Esophagus squamous epithelium (tissue), 5 donors: Measurements from ENCODE around the gene OR3A3. TPM values are rescaled to one million over a fixed set of nuclear protein-coding genes. Genes with fewer than 3 reads are reported as not detected.
"Not testable (repeated sequence)": the region's sequence is repeated elsewhere in the genome, so short reads cannot be mapped to it uniquely, and the experiment has no call there.

Experiments used
- DNase-seq: peaks from one replicate; lab custom pipeline; 2025; lab: John Stamatoyannopoulos, UW
- H3K27ac ChIP-seq, 4 donors: fragments of 200-600 bp; sonication (generic); one replicate each; pipeline ENCODE4 v1.5.1; 2016 to 2019; ENCODE audit warnings: mild to moderate bottlenecking in 1 of 4
- H3K27me3 ChIP-seq, 4 donors: fragments of 200-600 bp; sonication (generic); 1 replicate in 3 of 4; 2 replicates in 1 of 4; pipeline versions ENCODE4 v1.5.1 to v1.6.0; 2017 to 2021; ENCODE audit warnings: antibody characterized with exemption in 1 of 4
- H3K36me3 ChIP-seq, 3 donors: fragments of 200-600 bp; sonication (generic); one replicate each; pipeline ENCODE4 v1.5.1; 2016 to 2019
- H3K4me1 ChIP-seq, 3 donors: fragments of 200-600 bp; sonication (generic); one replicate each; pipeline ENCODE4 v1.5.1; 2017 to 2019
- H3K4me3 ChIP-seq, 4 donors: fragments of 200-600 bp; sonication (generic); 1 replicate in 3 of 4; 2 replicates in 1 of 4; pipeline ENCODE4 v1.5.1; 2016 to 2019; ENCODE audit warnings: mild to moderate bottlenecking in 2 of 4, moderate library complexity in 1 of 4
- H3K9me3 ChIP-seq, 3 donors: fragments of 200-600 bp; sonication (generic); one replicate each; pipeline ENCODE4 v1.5.1; 2016 to 2019
- CTCF ChIP-seq, 6 experiments: fragments of 450-650 bp in 4 of 6; fragments of 200-600 bp in 2 of 6; sonication (generic) in 2 of 6; IDR thresholded peaks; one replicate each; pipeline ENCODE4 v1.5.1; 2016 to 2019; ENCODE audit warnings: antibody characterized with exemption in 6 of 6, mild to moderate bottlenecking in 4 of 6, moderate library complexity in 4 of 6
- POLR2A ChIP-seq, 4 donors: fragments of 450-650 bp; IDR thresholded peaks; one replicate each; pipeline ENCODE4 v1.6.1; 2017; ENCODE audit warnings: antibody characterized with exemption in 4 of 4, mild to moderate bottlenecking in 4 of 4, moderate library complexity in 3 of 4
- whole genome bisulfite sequencing, 2 donors: methylation state at CpG; one replicate each; pipeline ENCODE4 v1.1.5; 2018; 5-methylcytosine and 5-hydroxymethylcytosine counted together
- intact Hi-C: fragments of 100-400 bp; cut with DNase I; formaldehyde crosslinking; loops from one replicate; pipeline ENCODE4 v1.15.0; 2022
- total RNA-seq, 4 donors: library from RNA; depleted of rRNA; stranded (reverse); fragments of >200 nt; gene quantifications; one replicate each; pipeline ENCODE4 v1.1.0, GENCODE V29; 2016
- donor health status: DM: yes; HTN: yes; CAD: no.

The OR3A3 gene
- not detected for total RNA-seq

- WGBS, 2 donors: 66 to 88% methylated on average over 2 of the region's 3 CpGs
- no peaks in the 10 kb centered on the region for H3K36me3 ChIP-seq
- intact Hi-C loops: no loop called here
- TF ChIP-seq CTCF (IDR thresholded peaks at IDR 0.05) (no peak), POLR2A (IDR thresholded peaks at IDR 0.05) (no peak)
- H3K9me3 ChIP-seq: peaks cover 0 to 12% (median 0%) of the 10 kb centered on the region in 3 donors
- H3K27ac ChIP-seq: no peak within 1 kb of the TSS
- H3K4me3 ChIP-seq: no peak within 1 kb of the TSS
- peaks cover 0 to 10% (median 0%) of the 10 kb centered on the region in 4 donors for H3K27me3 ChIP-seq
- DNase-seq: no peak
- no peaks in the 10 kb centered on the region for H3K4me1 ChIP-seq
Measured at GRCh38 chr17:3411070-3411469, at the start of gene OR3A3. Gene OR3A3 (plus strand): TSS chr17:3411370.

GRCh38 chr17:3371167-3371566, 40.0 kb upstream of the OR3A3 start:
- DNase-seq, intact Hi-C loops, H3K4me3 ChIP-seq, H3K4me1 ChIP-seq, H3K9me3 ChIP-seq, H3K36me3 ChIP-seq, H3K27ac ChIP-seq, H3K27me3 ChIP-seq: not testable (repeated sequence)
- WGBS, 2 donors: no CpG with 5 or more reads among the region's 31 CpGs

- Histone ChIP-seq H3K4me3 (no peak overlapping the region), H3K4me1 (no peaks in the 10 kb centered on the region), H3K36me3 (no peaks in the 10 kb centered on the region), H3K9me3 (peaks cover 0 to 9% (median 0%) of the 10 kb centered on the region in 3 donors), H3K27ac (no peak overlapping the region), H3K27me3 (peaks cover 0 to 41% (median 0%) of the 10 kb centered on the region in 4 donors)
- no peak for DNase-seq
- intact Hi-C loops: no loop called here
- 50 to 75% methylated on average over 1 to 6 of the region's 8 CpGs for WGBS, 2 donors
- TF ChIP-seq CTCF (IDR thresholded peaks at IDR 0.05) (no peak), POLR2A (IDR thresholded peaks at IDR 0.05) (no peak)
Measured at GRCh38 chr17:3378321-3378720, 32.8 kb upstream of the OR3A3 start.

GRCh38 chr17:3381957-3382356, 29.2 kb upstream of the OR3A3 start:
- H3K4me3 ChIP-seq: no peak overlapping the region
- no peaks in the 10 kb centered on the region for H3K9me3 ChIP-seq
- TF ChIP-seq POLR2A (IDR thresholded peaks at IDR 0.05): no peak
- no peak for TF ChIP-seq CTCF (IDR thresholded peaks at IDR 0.05)
- WGBS, 2 donors: 58 to 69% methylated on average over 5 of the region's 5 CpGs
- no peak overlapping the region for H3K27ac ChIP-seq
- no peaks in the 10 kb centered on the region for H3K4me1 ChIP-seq
- no peak for DNase-seq
- intact Hi-C loops: no loop called here
- peaks cover 0 to 63% (median 0%) of the 10 kb centered on the region in 4 donors for H3K27me3 ChIP-seq
- H3K36me3 ChIP-seq: no peaks in the 10 kb centered on the region

GRCh38 chr17:3385869-3386816, 25.0 kb upstream of the OR3A3 start, which contains the start of gene OR3A2:
Gene OR3A2 (minus strand): TSS chr17:3386308.
- H3K4me1 ChIP-seq: no peaks in the 10 kb centered on the region
- H3K4me3 ChIP-seq: peak within 1 kb of the TSS in 1 of 4 donors; percentile 3
- peaks cover 0 to 4% (median 0%) of the 10 kb centered on the region in 3 donors for H3K9me3 ChIP-seq
- H3K27me3 ChIP-seq: peaks cover 0 to 65% (median 0%) of the 10 kb centered on the region in 4 donors
- no peaks in the 10 kb centered on the region for H3K36me3 ChIP-seq
- DNase-seq: no peak
- no peak within 1 kb of the TSS for H3K27ac ChIP-seq
- 39 to 41% methylated on average over 45 to 68 of the region's 92 CpGs for WGBS, 2 donors
- intact Hi-C loops: no loop called here
- TF ChIP-seq CTCF (IDR thresholded peaks at IDR 0.05) (no peak), POLR2A (IDR thresholded peaks at IDR 0.05) (no peak)
